ENCODE measurements around the gene KIRREL2. TPM values are rescaled to one million over a fixed set of nuclear protein-coding genes. Genes with fewer than 3 reads are reported as not detected.

KIRREL2 gene
- total and polyA plus RNA-seq, 10 donors: 0.10 to 0.27 (median 0.14) TPM; not detected in 6

DNA sequence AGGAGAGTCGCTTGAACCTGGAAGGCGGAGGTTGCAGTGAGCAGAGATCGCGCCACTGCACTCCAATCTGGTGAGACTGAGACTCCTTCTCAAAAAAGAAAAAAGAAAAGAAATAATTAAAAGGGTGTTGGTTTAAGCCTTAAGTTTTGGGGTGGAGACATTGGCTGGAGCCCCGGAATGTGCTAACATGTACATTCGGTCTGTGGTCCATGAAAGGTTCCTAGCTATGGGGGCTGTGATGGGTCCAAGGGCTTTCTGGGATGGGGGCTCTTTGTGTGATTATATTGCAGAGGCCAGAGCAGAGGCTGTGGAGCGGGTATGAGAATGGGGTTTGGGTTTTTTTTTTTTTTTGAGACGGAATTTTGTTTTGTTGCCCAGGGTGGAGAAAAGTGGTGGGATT is 29.2 kb downstream of the KIRREL2 start:
- DNase-seq: no peak
- intact Hi-C loops (cut with DNase I; ENCODE audit: low total_unique reads): loop anchor here (2.0 kb wide), 1 partner anchor 45 kb away; no protein-coding TSS in a partner anchor
- H3K4me3 ChIP-seq: no peak overlapping the region
- H3K36me3 ChIP-seq: peaks cover 5 to 56% (median 42%) of the 10 kb centered on the region in 6 donors
- peaks cover 0 to 7% (median 2%) of the 10 kb centered on the region in 6 donors for H3K4me1 ChIP-seq
- WGBS, 5 donors: 92 to 97% (median 94%) methylated on average over 7 to 8 of the region's 8 CpGs
- TF ChIP-seq, protein P1, sequence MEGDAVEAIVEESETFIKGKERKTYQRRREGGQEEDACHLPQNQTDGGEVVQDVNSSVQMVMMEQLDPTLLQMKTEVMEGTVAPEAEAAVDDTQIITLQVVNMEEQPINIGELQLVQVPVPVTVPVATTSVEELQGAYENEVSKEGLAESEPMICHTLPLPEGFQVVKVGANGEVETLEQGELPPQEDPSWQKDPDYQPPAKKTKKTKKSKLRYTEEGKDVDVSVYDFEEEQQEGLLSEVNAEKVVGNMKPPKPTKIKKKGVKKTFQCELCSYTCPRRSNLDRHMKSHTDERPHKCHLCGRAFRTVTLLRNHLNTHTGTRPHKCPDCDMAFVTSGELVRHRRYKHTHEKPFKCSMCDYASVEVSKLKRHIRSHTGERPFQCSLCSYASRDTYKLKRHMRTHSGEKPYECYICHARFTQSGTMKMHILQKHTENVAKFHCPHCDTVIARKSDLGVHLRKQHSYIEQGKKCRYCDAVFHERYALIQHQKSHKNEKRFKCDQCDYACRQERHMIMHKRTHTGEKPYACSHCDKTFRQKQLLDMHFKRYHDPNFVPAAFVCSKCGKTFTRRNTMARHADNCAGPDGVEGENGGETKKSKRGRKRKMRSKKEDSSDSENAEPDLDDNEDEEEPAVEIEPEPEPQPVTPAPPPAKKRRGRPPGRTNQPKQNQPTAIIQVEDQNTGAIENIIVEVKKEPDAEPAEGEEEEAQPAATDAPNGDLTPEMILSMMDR (IDR thresholded peaks at IDR 0.05 in 8 of 11, conservative IDR thresholded peaks at IDR 0.05 in 3 of 11): no peak
- peak in 1 of 3 donors; percentile 3 for TF ChIP-seq POLR2AphosphoS5 (IDR thresholded peaks at IDR 0.05)
- no peaks in the 10 kb centered on the region for H3K9me3 ChIP-seq
- H3K27me3 ChIP-seq (replicated peaks in 1 of 7): peaks cover 0 to 1% (median 0%) of the 10 kb centered on the region in 7 donors
- H3K27ac ChIP-seq: no peak overlapping the region

DNA sequence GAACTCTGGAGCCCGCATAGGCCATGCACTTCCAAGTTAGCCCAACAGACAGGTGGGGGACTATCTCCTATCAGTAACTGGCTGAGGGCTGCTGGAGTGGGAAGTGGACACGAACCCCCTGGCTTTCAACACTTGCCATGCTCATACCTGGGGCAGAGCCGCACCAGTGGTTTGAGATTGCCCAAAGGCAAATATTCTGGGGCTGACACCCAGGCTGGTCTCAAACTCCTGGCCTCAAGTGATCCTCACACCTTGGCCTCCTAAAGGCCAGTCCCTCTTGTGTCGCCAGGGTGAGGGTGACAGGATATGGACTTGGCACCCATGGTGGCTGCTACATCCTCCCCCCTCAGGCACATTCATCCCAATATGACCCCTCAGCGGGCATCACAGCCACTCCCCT is 30.5 kb downstream of the KIRREL2 start:
- H3K9me3 ChIP-seq: no peaks in the 10 kb centered on the region
- WGBS, 5 donors: 89 to 93% (median 91%) methylated on average over 5 of the region's 5 CpGs
- H3K4me3 ChIP-seq: no peak overlapping the region
- no peaks in the 10 kb centered on the region for H3K27me3 ChIP-seq (replicated peaks in 1 of 7)
- no peak for DNase-seq
- peaks cover 0 to 5% (median 2%) of the 10 kb centered on the region in 6 donors for H3K4me1 ChIP-seq
- H3K36me3 ChIP-seq: peaks cover 5 to 69% (median 53%) of the 10 kb centered on the region in 6 donors
- intact Hi-C loops (cut with DNase I; ENCODE audit: low total_unique reads): no loop called here
- TF ChIP-seq POLR2AphosphoS5 (IDR thresholded peaks at IDR 0.05) (no peak), POLR2A (IDR thresholded peaks at IDR 0.05) (no peak)
- TF ChIP-seq, protein P1 (IDR thresholded peaks at IDR 0.05 in 8 of 11, conservative IDR thresholded peaks at IDR 0.05 in 3 of 11): no peak
- no peak overlapping the region for H3K27ac ChIP-seq

DNA sequence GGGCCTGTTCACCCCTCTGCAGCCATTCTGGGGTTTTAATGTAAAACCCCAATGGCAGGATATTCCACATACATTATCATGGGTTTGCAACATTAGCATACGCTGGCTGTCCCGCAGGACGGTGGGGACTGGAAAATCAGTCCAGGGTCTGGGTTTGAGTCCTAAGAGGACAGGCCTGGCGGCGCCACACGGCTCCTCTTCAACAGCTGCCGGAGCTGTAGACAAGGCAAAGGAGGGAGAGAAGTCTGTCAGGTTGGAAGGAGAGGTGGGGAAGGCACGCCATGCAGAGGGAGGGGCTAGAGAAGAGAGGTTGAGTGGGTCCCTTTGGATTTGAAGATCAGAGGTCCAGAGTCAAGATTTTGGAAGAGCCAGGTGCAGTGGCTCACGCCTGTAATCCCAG is 31.7 kb downstream of the KIRREL2 start:
- Histone ChIP-seq H3K9me3 (no peaks in the 10 kb centered on the region), H3K36me3 (peaks cover 5 to 81% (median 65%) of the 10 kb centered on the region in 6 donors), H3K4me3 (no peak overlapping the region), H3K4me1 (peaks cover 0 to 3% (median 0%) of the 10 kb centered on the region in 6 donors), H3K27me3 (replicated peaks in 1 of 7) (no peaks in the 10 kb centered on the region), H3K27ac (no peak overlapping the region)
- TF ChIP-seq POLR2A (IDR thresholded peaks at IDR 0.05): no peak
- TF ChIP-seq, protein P1 (IDR thresholded peaks at IDR 0.05 in 8 of 11, conservative IDR thresholded peaks at IDR 0.05 in 3 of 11): no peak
- TF ChIP-seq POLR2AphosphoS5 (IDR thresholded peaks at IDR 0.05): no peak
- no peak for DNase-seq
- intact Hi-C loops (cut with DNase I; ENCODE audit: low total_unique reads): no loop called here
- WGBS, 5 donors: 93 to 98% (median 95%) methylated on average over 9 of the region's 9 CpGs

DNA sequence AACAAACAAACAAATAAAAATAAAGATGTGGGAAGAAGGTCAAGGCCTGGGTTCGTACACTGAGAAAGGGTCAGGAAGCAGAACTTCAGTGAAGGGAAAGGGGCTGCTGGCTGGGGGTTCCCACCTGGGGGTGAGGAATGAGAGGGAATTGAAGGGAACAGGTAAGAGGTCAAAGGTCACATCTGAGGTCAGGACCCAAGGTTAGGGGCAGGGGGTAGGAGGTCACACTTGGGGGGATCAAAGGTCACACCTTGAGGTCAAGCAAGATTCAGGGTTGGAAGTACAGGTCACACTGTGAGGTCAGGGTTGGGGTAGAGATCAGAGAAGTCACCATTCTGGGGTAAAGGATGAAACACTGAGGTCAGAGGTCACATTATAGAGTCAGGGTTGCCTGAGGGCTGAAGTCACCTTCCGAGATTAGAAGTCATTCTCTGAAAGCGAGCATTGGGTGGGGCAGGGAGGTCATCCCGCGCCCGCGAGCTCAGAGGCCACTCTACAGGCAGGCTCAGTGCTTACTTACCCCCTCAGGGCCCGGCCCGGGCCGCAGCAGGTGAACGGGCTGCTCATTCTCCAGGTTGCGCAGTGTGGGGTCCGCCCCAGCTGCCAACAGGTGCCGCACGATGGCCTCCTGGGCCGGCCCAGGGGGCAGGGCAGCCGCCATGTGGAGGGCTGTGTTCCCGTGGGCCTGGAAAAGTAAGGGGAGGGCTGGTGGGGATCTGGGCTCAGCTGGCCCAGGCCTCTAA is 32.8 kb downstream of the KIRREL2 start:
- H3K4me3 ChIP-seq: no peak overlapping the region
- WGBS, 5 donors: 93 to 96% (median 96%) methylated on average over 9 to 18 of the region's 18 CpGs
- peaks cover 0 to 4% (median 0%) of the 10 kb centered on the region in 6 donors for H3K4me1 ChIP-seq
- intact Hi-C loops (cut with DNase I; ENCODE audit: low total_unique reads): no loop called here
- H3K36me3 ChIP-seq: peaks cover 5 to 92% (median 76%) of the 10 kb centered on the region in 6 donors
- TF ChIP-seq POLR2A (IDR thresholded peaks at IDR 0.05) (no peak), POLR2AphosphoS5 (IDR thresholded peaks at IDR 0.05) (peak in 1 of 3 donors; percentile 47)
- DNase-seq: no peak
- H3K27ac ChIP-seq: no peak overlapping the region
- H3K27me3 ChIP-seq (replicated peaks in 1 of 7): no peaks in the 10 kb centered on the region
- H3K9me3 ChIP-seq: no peaks in the 10 kb centered on the region

Data from spleen (tissue), 11 donors.